ENCODE measurements around the gene GLOD4.
"Not testable (repeated sequence)": the region's sequence is repeated elsewhere in the genome, so short reads cannot be mapped to it uniquely, and the experiment has no call there.

GLOD4 gene

DNA sequence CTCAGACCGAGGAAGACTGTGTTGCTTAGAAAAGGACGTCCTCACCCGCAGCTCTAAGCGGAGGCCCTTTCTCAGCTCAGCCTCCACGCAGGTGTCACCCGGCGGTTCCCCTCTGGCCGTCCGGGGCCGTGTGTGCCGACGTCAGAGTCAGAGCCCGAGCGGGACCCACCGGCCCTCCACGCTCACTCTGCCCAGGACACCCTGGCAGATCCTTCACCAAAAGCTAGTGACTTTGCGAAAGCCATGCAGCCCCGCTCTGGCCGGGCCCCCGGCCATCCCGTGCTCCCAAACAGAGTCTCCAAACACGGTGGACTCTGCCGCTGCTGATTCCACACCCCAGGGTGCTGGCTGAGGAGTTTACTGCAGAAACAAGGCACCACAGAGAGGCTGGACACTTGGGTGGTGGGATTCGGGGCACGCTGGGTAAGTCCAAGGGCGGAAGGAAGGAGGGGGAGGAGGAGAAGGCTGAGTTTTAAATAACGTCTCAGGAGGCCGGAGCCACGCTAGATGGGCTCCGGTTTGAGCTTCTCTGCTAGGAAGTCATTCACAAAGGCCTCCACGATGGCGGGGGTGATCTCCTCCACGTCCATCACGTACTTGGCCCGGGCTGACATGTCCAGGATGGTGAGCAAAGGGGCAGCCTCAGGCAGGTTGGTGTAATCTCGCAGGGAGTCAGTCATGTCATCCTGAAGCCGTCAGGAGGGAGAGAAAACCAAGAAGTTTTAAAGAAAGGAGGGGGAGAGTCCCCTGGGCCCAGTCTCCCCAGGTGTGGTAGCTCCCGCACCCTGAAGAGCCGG is 18.6 kb upstream of the GLOD4 start:
- H3K27me3 ChIP-seq (ENCODE audit: control insufficient read depth, insufficient read depth, low read length), result no peaks in the 10 kb centered on the region
- H3K9ac ChIP-seq (ENCODE audit: low read depth, low read length), result no peak overlapping the region
- no peaks in the 10 kb centered on the region for H3K9me3 ChIP-seq (ENCODE audit: control insufficient read depth, insufficient read depth, low read length)
- no peaks in the 10 kb centered on the region for H3K4me1 ChIP-seq (ENCODE audit: control insufficient read depth, insufficient read depth, low read length)
- peaks cover 13% of the 10 kb centered on the region for H3K36me3 ChIP-seq (ENCODE audit: control insufficient read depth, insufficient read depth, low read length)
- H3K4me3 ChIP-seq (ENCODE audit: low read depth, low read length), result no peak overlapping the region

DNA sequence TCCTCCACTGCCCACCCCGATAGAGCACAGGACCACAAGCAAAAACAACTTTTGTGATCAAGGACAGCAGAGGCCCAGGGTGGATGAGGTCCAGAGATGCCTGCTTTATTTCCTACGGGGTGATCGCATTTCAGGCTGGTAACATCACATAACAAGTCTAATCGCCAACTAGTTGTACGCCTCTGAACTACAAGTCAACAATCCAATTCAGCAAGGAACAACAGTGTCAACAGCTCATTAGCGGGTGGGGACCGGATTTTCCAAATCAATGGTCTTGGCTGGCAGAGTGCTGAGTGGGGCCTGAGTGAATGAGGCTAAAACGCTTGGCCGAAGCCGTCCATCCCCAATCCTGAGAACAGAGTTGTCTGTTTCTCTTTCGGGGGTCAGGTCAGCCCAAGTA is 17.2 kb upstream of the GLOD4 start:
- Histone ChIP-seq H3K4me3 (ENCODE audit: low read depth, low read length) (no peak overlapping the region), H3K36me3 (ENCODE audit: control insufficient read depth, insufficient read depth, low read length) (peaks cover 8% of the 10 kb centered on the region), H3K9ac (ENCODE audit: low read depth, low read length) (no peak overlapping the region), H3K9me3 (ENCODE audit: control insufficient read depth, insufficient read depth, low read length) (no peaks in the 10 kb centered on the region), H3K27me3 (ENCODE audit: control insufficient read depth, insufficient read depth, low read length) (no peaks in the 10 kb centered on the region), H3K4me1 (ENCODE audit: control insufficient read depth, insufficient read depth, low read length) (no peaks in the 10 kb centered on the region)

DNA sequence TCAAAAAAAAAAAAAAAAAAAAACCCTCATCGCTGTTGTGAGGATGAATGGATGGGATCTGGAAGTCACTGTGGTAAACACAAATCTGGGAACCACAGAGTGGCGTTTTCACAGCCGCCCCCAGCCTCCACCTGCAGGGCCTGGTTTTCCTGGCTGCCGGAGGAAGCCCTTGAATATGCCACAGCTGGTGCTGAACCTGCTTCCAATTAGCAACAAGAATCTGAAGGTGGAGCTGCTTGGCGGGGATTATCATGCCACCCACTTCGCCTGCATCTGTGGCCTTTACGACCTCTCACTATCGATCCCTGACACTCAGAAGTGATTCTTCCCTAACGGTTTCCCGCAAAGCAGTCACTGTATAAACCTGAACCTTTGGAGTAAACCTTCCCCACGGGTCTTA is 16.2 kb upstream of the GLOD4 start:
- H3K4me3 ChIP-seq (ENCODE audit: low read depth, low read length), result no peak overlapping the region
- no peaks in the 10 kb centered on the region for H3K9me3 ChIP-seq (ENCODE audit: control insufficient read depth, insufficient read depth, low read length)
- H3K27me3 ChIP-seq (ENCODE audit: control insufficient read depth, insufficient read depth, low read length), result no peaks in the 10 kb centered on the region
- peaks cover 2% of the 10 kb centered on the region for H3K36me3 ChIP-seq (ENCODE audit: control insufficient read depth, insufficient read depth, low read length)
- no peak overlapping the region for H3K9ac ChIP-seq (ENCODE audit: low read depth, low read length)
- no peaks in the 10 kb centered on the region for H3K4me1 ChIP-seq (ENCODE audit: control insufficient read depth, insufficient read depth, low read length)

DNA sequence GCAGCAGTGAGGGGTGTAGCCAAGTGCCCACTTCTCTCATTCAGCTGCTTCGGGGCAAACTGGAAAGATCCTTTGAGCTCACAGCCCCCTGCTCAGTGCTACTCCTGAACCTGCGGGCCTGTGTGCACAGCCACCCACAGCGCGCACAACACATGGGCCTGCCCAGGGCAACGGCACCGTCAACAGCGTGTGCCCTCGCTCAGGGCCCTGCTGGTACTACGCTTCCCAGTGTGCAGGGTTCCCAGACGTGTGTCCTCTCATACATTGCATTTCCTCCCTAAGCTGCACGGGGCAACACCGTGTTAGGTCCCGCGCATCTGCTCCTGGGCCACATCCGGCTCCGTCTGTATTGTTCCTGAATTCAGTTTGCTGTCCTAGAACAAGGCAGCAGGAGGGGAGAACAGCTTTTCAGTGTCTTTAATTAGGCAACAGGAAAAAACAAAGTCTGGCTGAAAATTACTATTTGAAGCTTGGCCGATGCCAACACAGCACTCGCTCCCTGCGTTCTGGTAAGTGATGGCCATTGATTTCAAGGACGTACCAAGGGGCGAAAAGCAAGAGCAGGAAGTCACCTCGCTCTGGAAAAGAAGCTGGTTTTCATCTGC is 15.3 kb upstream of the GLOD4 start:
- no peak overlapping the region for H3K4me3 ChIP-seq (ENCODE audit: low read depth, low read length)
- no peaks in the 10 kb centered on the region for H3K36me3 ChIP-seq (ENCODE audit: control insufficient read depth, insufficient read depth, low read length)
- H3K4me1 ChIP-seq (ENCODE audit: control insufficient read depth, insufficient read depth, low read length), result no peaks in the 10 kb centered on the region
- no peak overlapping the region for H3K9ac ChIP-seq (ENCODE audit: low read depth, low read length)
- no peaks in the 10 kb centered on the region for H3K9me3 ChIP-seq (ENCODE audit: control insufficient read depth, insufficient read depth, low read length)
- no peaks in the 10 kb centered on the region for H3K27me3 ChIP-seq (ENCODE audit: control insufficient read depth, insufficient read depth, low read length)

DNA sequence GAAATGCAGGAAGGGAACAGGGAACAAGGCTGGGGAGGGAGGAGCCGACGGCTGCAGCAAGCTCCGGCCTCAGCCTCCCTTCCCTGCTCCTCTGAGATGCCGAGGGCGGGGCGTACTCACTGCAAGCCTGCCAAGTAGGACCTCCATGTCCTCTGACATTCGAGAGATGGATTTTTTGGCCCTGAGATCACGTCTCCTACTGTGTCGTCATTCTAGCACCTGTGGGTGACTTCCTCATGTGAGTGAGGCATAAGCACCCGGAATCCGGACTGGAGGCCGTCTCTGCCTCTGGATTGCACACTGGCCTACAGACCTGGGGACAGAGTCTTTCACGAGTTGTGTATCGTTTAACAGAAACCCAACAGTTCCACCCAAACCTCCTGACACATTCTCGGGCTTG is 14.5 kb upstream of the GLOD4 start:
- Histone ChIP-seq H3K4me1 (ENCODE audit: control insufficient read depth, insufficient read depth, low read length) (no peaks in the 10 kb centered on the region), H3K9me3 (ENCODE audit: control insufficient read depth, insufficient read depth, low read length) (no peaks in the 10 kb centered on the region), H3K36me3 (ENCODE audit: control insufficient read depth, insufficient read depth, low read length) (no peaks in the 10 kb centered on the region), H3K4me3 (ENCODE audit: low read depth, low read length) (no peak overlapping the region), H3K9ac (ENCODE audit: low read depth, low read length) (no peak overlapping the region), H3K27me3 (ENCODE audit: control insufficient read depth, insufficient read depth, low read length) (no peaks in the 10 kb centered on the region)

DNA sequence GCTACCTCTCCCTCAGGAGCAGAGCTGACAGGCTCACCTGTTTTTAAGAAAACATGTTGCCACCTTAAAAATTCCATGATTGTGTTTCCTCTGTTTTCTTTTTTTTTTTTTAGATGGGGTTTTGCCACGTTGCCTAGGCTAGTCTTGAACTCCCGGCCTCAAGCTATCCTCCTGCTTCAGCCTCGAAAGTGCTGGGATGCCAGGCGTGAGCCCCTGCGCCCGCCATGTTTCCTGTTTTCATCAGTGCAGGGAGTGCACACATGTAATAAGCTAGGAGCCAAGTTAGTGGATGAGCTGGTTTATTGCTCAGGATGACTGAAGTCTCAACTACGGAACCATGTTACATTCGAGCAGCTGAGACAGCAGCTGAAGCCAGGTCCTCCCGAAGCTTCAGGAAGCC is 13.6 kb upstream of the GLOD4 start:
- H3K36me3 ChIP-seq (ENCODE audit: control insufficient read depth, insufficient read depth, low read length), result no peaks in the 10 kb centered on the region
- no peak overlapping the region for H3K4me3 ChIP-seq (ENCODE audit: low read depth, low read length)
- H3K27me3 ChIP-seq (ENCODE audit: control insufficient read depth, insufficient read depth, low read length), result no peaks in the 10 kb centered on the region
- no peaks in the 10 kb centered on the region for H3K9me3 ChIP-seq (ENCODE audit: control insufficient read depth, insufficient read depth, low read length)
- H3K4me1 ChIP-seq (ENCODE audit: control insufficient read depth, insufficient read depth, low read length), result no peaks in the 10 kb centered on the region
- H3K9ac ChIP-seq (ENCODE audit: low read depth, low read length), result no peak overlapping the region

DNA sequence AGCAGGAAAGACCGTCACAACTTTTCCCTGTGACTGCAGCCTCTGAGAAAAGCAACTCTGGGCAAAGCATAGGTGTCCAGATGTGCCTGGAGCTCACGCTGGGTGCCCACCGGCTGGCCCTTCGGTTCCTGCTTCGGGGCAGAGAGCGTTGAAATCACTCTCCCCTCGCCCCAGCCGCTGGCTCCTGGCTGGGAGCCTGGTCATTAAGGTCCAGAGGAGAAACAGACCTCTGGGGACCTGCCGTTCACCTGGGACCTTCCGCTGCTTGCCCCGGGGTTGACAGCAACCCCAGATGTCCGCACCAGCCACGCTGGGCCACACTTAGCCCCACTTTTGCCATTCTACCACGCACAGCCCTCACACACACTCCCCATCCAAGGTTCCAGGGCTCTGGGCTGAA is 13.2 kb upstream of the GLOD4 start:
- Histone ChIP-seq H3K9ac (ENCODE audit: low read depth, low read length) (no peak overlapping the region), H3K4me3 (ENCODE audit: low read depth, low read length) (no peak overlapping the region), H3K9me3 (ENCODE audit: control insufficient read depth, insufficient read depth, low read length) (no peaks in the 10 kb centered on the region), H3K4me1 (ENCODE audit: control insufficient read depth, insufficient read depth, low read length) (no peaks in the 10 kb centered on the region), H3K27me3 (ENCODE audit: control insufficient read depth, insufficient read depth, low read length) (no peaks in the 10 kb centered on the region), H3K36me3 (ENCODE audit: control insufficient read depth, insufficient read depth, low read length) (no peaks in the 10 kb centered on the region)

DNA sequence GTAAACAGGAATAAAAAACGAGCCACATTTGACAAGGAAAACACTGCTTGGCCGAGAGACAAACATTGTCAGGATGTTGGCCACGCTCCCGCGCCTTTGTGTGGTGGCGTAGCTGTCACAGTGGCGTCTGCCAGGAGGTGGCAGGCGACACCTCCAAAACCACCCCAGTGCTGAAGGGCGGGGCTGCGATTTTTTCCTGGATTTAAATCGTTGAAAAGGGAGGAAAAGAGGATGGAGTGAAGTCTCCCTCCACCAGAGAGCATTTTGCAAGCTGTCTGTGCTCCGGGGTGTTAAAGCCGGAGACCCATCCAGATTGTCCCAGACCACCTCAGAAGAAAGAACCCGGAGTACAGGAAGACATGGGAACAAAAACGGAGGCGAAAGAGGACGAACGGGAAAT is 12.8 kb upstream of the GLOD4 start:
- H3K4me1 ChIP-seq (ENCODE audit: control insufficient read depth, insufficient read depth, low read length), result no peaks in the 10 kb centered on the region
- no peaks in the 10 kb centered on the region for H3K27me3 ChIP-seq (ENCODE audit: control insufficient read depth, insufficient read depth, low read length)
- H3K9me3 ChIP-seq (ENCODE audit: control insufficient read depth, insufficient read depth, low read length), result no peaks in the 10 kb centered on the region
- H3K36me3 ChIP-seq (ENCODE audit: control insufficient read depth, insufficient read depth, low read length), result no peaks in the 10 kb centered on the region
- no peak overlapping the region for H3K9ac ChIP-seq (ENCODE audit: low read depth, low read length)
- no peak overlapping the region for H3K4me3 ChIP-seq (ENCODE audit: low read depth, low read length)

DNA sequence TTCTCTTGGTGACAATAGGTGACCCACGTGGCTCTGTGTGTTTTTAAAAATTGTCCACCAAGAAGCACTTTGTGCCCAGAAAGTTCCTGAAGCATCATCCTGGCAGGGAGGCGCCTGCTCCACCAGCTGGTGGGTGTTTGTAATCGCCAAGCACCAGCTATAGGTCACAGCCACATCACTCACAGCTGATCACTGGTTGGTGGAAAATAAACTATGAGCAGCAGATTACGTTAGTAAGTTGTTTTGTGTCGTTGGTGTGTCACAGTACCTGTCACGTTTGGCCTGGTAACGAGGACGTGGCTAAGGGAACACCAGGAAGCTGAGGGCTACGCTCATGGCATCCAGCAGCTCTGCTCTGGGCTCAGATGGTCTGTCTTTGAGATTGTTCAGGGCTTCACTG is 10.2 kb upstream of the GLOD4 start:
- Histone ChIP-seq H3K9ac (ENCODE audit: low read depth, low read length) (no peak overlapping the region), H3K36me3 (ENCODE audit: control insufficient read depth, insufficient read depth, low read length) (peaks cover 12% of the 10 kb centered on the region), H3K27me3 (ENCODE audit: control insufficient read depth, insufficient read depth, low read length) (no peaks in the 10 kb centered on the region), H3K4me1 (ENCODE audit: control insufficient read depth, insufficient read depth, low read length) (no peaks in the 10 kb centered on the region), H3K9me3 (ENCODE audit: control insufficient read depth, insufficient read depth, low read length) (no peaks in the 10 kb centered on the region), H3K4me3 (ENCODE audit: low read depth, low read length) (no peak overlapping the region)

DNA sequence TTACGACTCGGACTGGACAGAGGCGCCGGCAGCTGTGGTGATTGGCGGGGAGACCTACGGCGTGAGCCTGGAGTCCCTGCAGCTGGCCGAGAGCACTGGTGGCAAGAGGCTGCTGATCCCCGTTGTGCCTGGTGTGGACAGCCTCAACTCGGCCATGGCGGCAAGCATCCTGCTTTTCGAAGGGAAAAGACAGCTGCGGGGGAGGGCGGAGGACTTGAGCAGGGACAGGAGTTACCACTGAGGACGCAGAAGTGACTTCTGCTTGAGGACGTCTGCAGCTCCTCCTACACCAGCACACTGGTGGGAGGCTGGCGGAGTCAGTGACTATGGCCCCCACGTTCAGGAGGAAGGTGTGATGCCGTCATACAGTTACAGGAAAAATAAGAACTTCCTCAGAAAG is 9.7 kb upstream of the GLOD4 start:
- Histone ChIP-seq H3K4me1 (ENCODE audit: control insufficient read depth, insufficient read depth, low read length) (no peaks in the 10 kb centered on the region), H3K27me3 (ENCODE audit: control insufficient read depth, insufficient read depth, low read length) (no peaks in the 10 kb centered on the region), H3K4me3 (ENCODE audit: low read depth, low read length) (no peak overlapping the region), H3K9me3 (ENCODE audit: control insufficient read depth, insufficient read depth, low read length) (no peaks in the 10 kb centered on the region), H3K36me3 (ENCODE audit: control insufficient read depth, insufficient read depth, low read length) (peaks cover 12% of the 10 kb centered on the region), H3K9ac (ENCODE audit: low read depth, low read length) (no peak overlapping the region)

DNA sequence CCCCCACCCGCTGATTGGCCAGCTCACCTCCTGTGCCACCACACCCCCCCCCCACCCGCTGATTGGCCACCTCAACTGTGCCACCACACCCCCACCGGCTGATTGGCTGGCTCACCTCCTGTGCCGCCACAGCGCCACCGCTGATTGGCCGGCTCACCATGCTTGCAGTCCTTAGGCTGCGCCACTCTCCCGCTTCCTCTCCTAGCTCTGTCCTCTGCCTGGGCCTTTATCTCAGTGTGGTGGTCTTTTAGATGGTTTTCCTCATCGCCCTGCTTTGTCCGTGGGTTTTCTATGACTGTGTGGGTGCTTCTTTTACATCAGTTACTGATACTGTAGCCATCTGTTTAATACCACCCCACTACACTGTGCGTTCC is 8.8 kb upstream of the GLOD4 start:
- H3K27me3 ChIP-seq (ENCODE audit: control insufficient read depth, insufficient read depth, low read length); H3K9me3 ChIP-seq (ENCODE audit: control insufficient read depth, insufficient read depth, low read length); H3K4me1 ChIP-seq (ENCODE audit: control insufficient read depth, insufficient read depth, low read length); H3K9ac ChIP-seq (ENCODE audit: low read depth, low read length): not testable (repeated sequence)
- H3K4me3 ChIP-seq (ENCODE audit: low read depth, low read length), result peak overlapping the region; percentile 55
- H3K36me3 ChIP-seq (ENCODE audit: control insufficient read depth, insufficient read depth, low read length), result peaks cover 12% of the 10 kb centered on the region

Measured in iPS-15b (cell line).